SK-N-SH (cell line): Measurements from ENCODE around the gene CCR5AS.
"Not testable (repeated sequence)": the region's sequence is repeated elsewhere in the genome, so short reads cannot be mapped to it uniquely, and the experiment has no call there.

Source experiments
- EZH2phosphoT487 ChIP-seq: fragments of 200-600 bp; sonication (generic); IDR thresholded peaks from 2 replicates; pipeline ENCODE4 v1.6.1; 2017; ENCODE audit warnings: low read depth, mixed run types, mild to moderate bottlenecking, antibody characterized with exemption, moderate library complexity, borderline replicate concordance
- GABPA ChIP-seq: IDR thresholded peaks from 2 replicates; pipeline ENCODE4 v1.4.0; 2012; ENCODE audit warnings: low read depth, mild to moderate bottlenecking
- POLR2AphosphoS5 ChIP-seq: IDR thresholded peaks from 2 replicates; pipeline ENCODE4 v1.6.1; 2012; ENCODE audit warnings: low read depth, low read length
- SIN3A ChIP-seq: IDR thresholded peaks from 2 replicates; pipeline ENCODE4 v1.6.1; 2012; ENCODE audit warnings: low read depth, mild to moderate bottlenecking, low read length, moderate library complexity, borderline replicate concordance
- TCF12 ChIP-seq: IDR thresholded peaks from 2 replicates; pipeline ENCODE4 v1.4.0; 2012
- TF ChIP-seq, protein P1 (sequence below): fragments of 200-600 bp; sonication (generic); IDR thresholded peaks from 2 replicates; pipeline ENCODE4 v1.6.1; 2017; ENCODE audit warnings: antibody characterized with exemption, mild to moderate bottlenecking, moderate library complexity

DNA sequence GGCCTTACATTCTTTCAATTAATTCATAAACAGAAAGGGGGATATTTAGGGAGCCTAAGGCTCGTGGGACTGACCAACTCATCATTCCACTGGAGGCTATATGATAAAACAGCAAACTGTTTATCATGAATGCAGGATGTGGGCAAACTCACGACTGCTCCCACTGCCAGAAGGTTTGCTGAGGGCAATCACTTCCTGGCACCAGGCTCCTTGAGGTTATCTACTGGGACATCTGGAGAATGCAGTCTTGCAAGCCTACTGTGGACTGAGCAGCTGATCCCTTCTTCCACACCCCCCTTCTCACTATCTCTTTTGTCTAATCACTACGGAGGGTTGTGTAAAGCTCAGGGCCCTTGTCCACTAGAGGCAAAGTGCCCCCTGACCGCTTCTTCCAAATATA lies 26.3 kb upstream of the CCR5AS start:
- TF ChIP-seq POLR2AphosphoS5, SIN3A, TCF12, GABPA, EZH2phosphoT487: not testable (repeated sequence)
- TF ChIP-seq, protein P1, sequence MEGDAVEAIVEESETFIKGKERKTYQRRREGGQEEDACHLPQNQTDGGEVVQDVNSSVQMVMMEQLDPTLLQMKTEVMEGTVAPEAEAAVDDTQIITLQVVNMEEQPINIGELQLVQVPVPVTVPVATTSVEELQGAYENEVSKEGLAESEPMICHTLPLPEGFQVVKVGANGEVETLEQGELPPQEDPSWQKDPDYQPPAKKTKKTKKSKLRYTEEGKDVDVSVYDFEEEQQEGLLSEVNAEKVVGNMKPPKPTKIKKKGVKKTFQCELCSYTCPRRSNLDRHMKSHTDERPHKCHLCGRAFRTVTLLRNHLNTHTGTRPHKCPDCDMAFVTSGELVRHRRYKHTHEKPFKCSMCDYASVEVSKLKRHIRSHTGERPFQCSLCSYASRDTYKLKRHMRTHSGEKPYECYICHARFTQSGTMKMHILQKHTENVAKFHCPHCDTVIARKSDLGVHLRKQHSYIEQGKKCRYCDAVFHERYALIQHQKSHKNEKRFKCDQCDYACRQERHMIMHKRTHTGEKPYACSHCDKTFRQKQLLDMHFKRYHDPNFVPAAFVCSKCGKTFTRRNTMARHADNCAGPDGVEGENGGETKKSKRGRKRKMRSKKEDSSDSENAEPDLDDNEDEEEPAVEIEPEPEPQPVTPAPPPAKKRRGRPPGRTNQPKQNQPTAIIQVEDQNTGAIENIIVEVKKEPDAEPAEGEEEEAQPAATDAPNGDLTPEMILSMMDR: not testable (repeated sequence)
